Smooth muscle cell (in vitro differentiated cells): ENCODE measurements around the gene ZNF410. TPM values are rescaled to one million over a fixed set of nuclear protein-coding genes. Genes with fewer than 3 reads are reported as not detected.

Experiments
- DNase-seq: peaks from one replicate; lab custom pipeline; 2025; ENCODE audit not compliant: unreplicated experiment; lab: John Stamatoyannopoulos, UW
- H2AFZ ChIP-seq: fragments of 200-600 bp; sonication (generic); 2 replicates; pipeline ENCODE4 v1.6.0; 2016; ENCODE audit warnings: antibody characterized with exemption, low read depth, mild to moderate bottlenecking
- H3F3A ChIP-seq: fragments of 200-600 bp; sonication (generic); 2 replicates; pipeline ENCODE4 v1.6.0; 2017; ENCODE audit warnings: antibody characterized with exemption, low read depth
- H3K27ac ChIP-seq: fragments of 200-600 bp; sonication (generic); 2 replicates; pipeline ENCODE4 v1.5.1; 2016; ENCODE audit warnings: low read depth, mild to moderate bottlenecking
- H3K27me3 ChIP-seq: fragments of 200-600 bp; sonication (generic); 2 replicates; pipeline ENCODE4 v1.6.1; 2016; ENCODE audit warnings: low read depth, mild to moderate bottlenecking
- H3K36me3 ChIP-seq: fragments of 200-600 bp; sonication (generic); 2 replicates; pipeline ENCODE4 v1.5.1; 2016; ENCODE audit warnings: low read depth
- H3K4me1 ChIP-seq: fragments of 200-600 bp; sonication (generic); 2 replicates; pipeline ENCODE4 v1.5.1; 2016; ENCODE audit warnings: low read depth
- H3K4me2 ChIP-seq: fragments of 200-600 bp; sonication (generic); 2 replicates; pipeline ENCODE4 v1.6.0; 2016; ENCODE audit warnings: mild to moderate bottlenecking
- H3K4me3 ChIP-seq: fragments of 200-600 bp; sonication (generic); 2 replicates; pipeline ENCODE4 v1.5.1; 2016; ENCODE audit warnings: mild to moderate bottlenecking
- H3K79me2 ChIP-seq: fragments of 200-600 bp; sonication (generic); 2 replicates; pipeline ENCODE4 v1.6.0; 2016; ENCODE audit warnings: low read depth, mild to moderate bottlenecking
- H3K9ac ChIP-seq: fragments of 200-600 bp; sonication (generic); 2 replicates; pipeline ENCODE4 v1.6.0; 2016; ENCODE audit warnings: low read depth
- H3K9me3 ChIP-seq: fragments of 200-600 bp; sonication (generic); replicated peaks from 2 replicates; pipeline ENCODE4 v1.5.1; 2016; ENCODE audit warnings: low read depth
- H4K20me1 ChIP-seq: fragments of 200-600 bp; sonication (generic); 2 replicates; pipeline ENCODE4 v1.6.0; 2016; ENCODE audit warnings: low read depth
- CTCF ChIP-seq: fragments of 200-600 bp; sonication (generic); IDR thresholded peaks from 2 replicates; pipeline ENCODE4 v1.5.1; 2017; ENCODE audit warnings: borderline replicate concordance, mild to moderate bottlenecking, antibody characterized with exemption; ENCODE audit not compliant: insufficient read depth, poor library complexity, severe bottlenecking
- WGBS: methylation state at CpG from one replicate; pipeline ENCODE4 v1.1.7; 2016; ENCODE audit warnings: low lambda C conversion rate; 5-methylcytosine and 5-hydroxymethylcytosine counted together
- polyA plus RNA-seq: library from polyadenylated mRNA; unstranded; fragments of >200 nt; fragmentation: Nextera tagmentation; extraction: Ambion mirVana; gene quantifications from 2 replicates; pipeline ENCODE4 v1.2.1, GENCODE V29; 2016
- total RNA-seq: library from RNA; depleted of rRNA; stranded (reverse); fragments of >200 nt; gene quantifications from 2 replicates; pipeline ENCODE4 v1.2.3, GENCODE V29; 2014

The ZNF410 gene
- total and polyA plus RNA-seq, 2 experiments from 2014 or later: 45.1 to 67.3 TPM

GRCh38 chr14:73879027-73879426 is 7.6 kb upstream of the ZNF410 start:
- H3K9me3 ChIP-seq: no peaks in the 10 kb centered on the region
- no peak for TF ChIP-seq CTCF

GRCh38 chr14:73884438-73885190 is 2.0 kb upstream of the ZNF410 start:
- no peak for TF ChIP-seq CTCF
- WGBS: 83% methylated on average over 8 of the region's 8 CpGs
- H3K4me1 ChIP-seq: peaks cover 10% of the 10 kb centered on the region

More at GRCh38 chr14:73879027-73879426, 7.6 kb upstream of the ZNF410 start:
- no peaks in the 10 kb centered on the region for H3K27me3 ChIP-seq
- H2AFZ ChIP-seq: no peak overlapping the region
- no peak overlapping the region for H3K9ac ChIP-seq
- no peaks in the 10 kb centered on the region for H3F3A ChIP-seq
- H3K36me3 ChIP-seq: no peaks in the 10 kb centered on the region
- no peaks in the 10 kb centered on the region for H4K20me1 ChIP-seq
- DNase-seq: no peak
- no peak overlapping the region for H3K27ac ChIP-seq
- no peak overlapping the region for H3K4me3 ChIP-seq
- H3K4me2 ChIP-seq: no peak overlapping the region
- 89% methylated on average over 1 of the region's 1 CpG for WGBS
- no peaks in the 10 kb centered on the region for H3K79me2 ChIP-seq
- H3K4me1 ChIP-seq: no peaks in the 10 kb centered on the region

GRCh38 chr14:73887318-73887616 is 608 bp downstream of the ZNF410 start:
- peak overlapping the region; percentile 79 for H3K4me3 ChIP-seq
- peak overlapping the region; percentile 94 for H3K27ac ChIP-seq
- peak overlapping the region; percentile 96 for H3K4me2 ChIP-seq
- TF ChIP-seq CTCF: no peak
- H4K20me1 ChIP-seq: peaks cover 46% of the 10 kb centered on the region
- H2AFZ ChIP-seq: peak overlapping the region; percentile 1
- no peaks in the 10 kb centered on the region for H3K9me3 ChIP-seq
- WGBS: 6% methylated on average over 7 of the region's 7 CpGs
- no peak for DNase-seq
- H3K4me1 ChIP-seq: peaks cover 10% of the 10 kb centered on the region
- H3K79me2 ChIP-seq: peaks cover 66% of the 10 kb centered on the region
- no peaks in the 10 kb centered on the region for H3K36me3 ChIP-seq
- peaks cover 9% of the 10 kb centered on the region for H3F3A ChIP-seq
- peak overlapping the region; percentile 94 for H3K9ac ChIP-seq
- H3K27me3 ChIP-seq: no peaks in the 10 kb centered on the region

More at GRCh38 chr14:73884438-73885190, 2.0 kb upstream of the ZNF410 start:
- Histone ChIP-seq H3K4me3 (no peak overlapping the region), H3K4me2 (peak overlapping the region; percentile 96), H3F3A (peaks cover 9% of the 10 kb centered on the region), H2AFZ (no peak overlapping the region), H3K27me3 (no peaks in the 10 kb centered on the region), H3K36me3 (no peaks in the 10 kb centered on the region), H4K20me1 (peaks cover 21% of the 10 kb centered on the region), H3K27ac (peak overlapping the region; percentile 26), H3K9ac (no peak overlapping the region), H3K79me2 (peaks cover 39% of the 10 kb centered on the region), H3K9me3 (no peaks in the 10 kb centered on the region)
- DNase-seq: no peak
